ENCODE data around the gene RGS6.

GRCh38 chr14:72433511-72433910 lies 501.3 kb downstream of the RGS6 start:
- TF ChIP-seq EZH2phosphoT487 (IDR thresholded peaks at IDR 0.05; ENCODE audit: insufficient read depth, low read depth), result no peak
- TF ChIP-seq EZH2 (IDR thresholded peaks at IDR 0.05; ENCODE audit: insufficient read depth, poor library complexity, severe bottlenecking), result no peak
